K562 (cell line): Measurements from ENCODE around the gene LMAN2. TPM values are rescaled to one million over a fixed set of nuclear protein-coding genes. Genes with fewer than 3 reads are reported as not detected.

ENCODE experiments used
- ARID2 ChIP-seq: fragments of 450-650 bp; IDR thresholded peaks from 2 replicates; pipeline ENCODE4 v1.6.1; 2017; ENCODE audit warnings: antibody characterized with exemption, mild to moderate bottlenecking
- BHLHE40 ChIP-seq: IDR thresholded peaks from 2 replicates; pipeline ENCODE4 v1.6.1; 2011; ENCODE audit warnings: low read length, improper control_type of control experiment
- CHD2 ChIP-seq: IDR thresholded peaks from 2 replicates; pipeline ENCODE4 v1.6.1; 2011; ENCODE audit warnings: low read depth, low read length
- ETS2 ChIP-seq: IDR thresholded peaks from 2 replicates; pipeline ENCODE4 v1.6.1; 2016; ENCODE audit warnings: borderline replicate concordance, missing genetic modification characterization, mild to moderate bottlenecking, moderate library complexity, missing compliant biosample characterization; ENCODE audit not compliant: poor library complexity, severe bottlenecking
- HOXB6 ChIP-seq: fragments of 250-450 bp; sonication (Bioruptor Pico); IDR thresholded peaks from 2 replicates; pipeline ENCODE4 v1.5.1; 2022; ENCODE audit warnings: mild to moderate bottlenecking, borderline replicate concordance
- KAT2B ChIP-seq: IDR thresholded peaks from one replicate; pipeline ENCODE4 v1.6.1; 2012; ENCODE audit warnings: low read depth, mild to moderate bottlenecking, control low read depth, inconsistent platforms, low read length, moderate library complexity
- KLF13 ChIP-seq: fragments of 450-650 bp; IDR thresholded peaks from 2 replicates; pipeline ENCODE4 v1.6.1; 2016; ENCODE audit warnings: missing genetic modification characterization, low read depth, mild to moderate bottlenecking, missing compliant biosample characterization, moderate library complexity, borderline replicate concordance
- MAFK ChIP-seq: IDR thresholded peaks from 2 replicates; pipeline ENCODE4 v1.6.1; 2011; ENCODE audit warnings: low read length, improper control_type of control experiment
- NR3C1 ChIP-seq: sonication (generic); formaldehyde crosslinking; IDR thresholded peaks from 2 replicates; pipeline ENCODE4 v1.8.1; 2022; ENCODE audit warnings: missing genetic modification reagents
- RBBP5 ChIP-seq: fragments of 200-600 bp; sonication (generic); IDR thresholded peaks from 2 replicates; pipeline ENCODE4 v1.6.1; 2012; ENCODE audit warnings: borderline replicate concordance, mild to moderate bottlenecking, low read length, control low read depth, inconsistent platforms; ENCODE audit not compliant: insufficient read depth, poor library complexity, severe bottlenecking
- RBM25 ChIP-seq: fragments of 200-400 bp; formaldehyde crosslinking; IDR thresholded peaks from 2 replicates; pipeline ENCODE4 v1.6.1; 2018; ENCODE audit warnings: low read length, low read depth, moderate library complexity; ENCODE audit not compliant: severe bottlenecking
- SRSF7 ChIP-seq: fragments of 200-400 bp; formaldehyde crosslinking; optimal IDR thresholded peaks from 2 replicates; pipeline ENCODE3; 2017; ENCODE audit warnings: mild to moderate bottlenecking, low read depth, low read length
- TAL1 ChIP-seq: fragments of 450-650 bp; IDR thresholded peaks from 2 replicates; pipeline ENCODE4 v1.6.1; 2016; ENCODE audit warnings: mild to moderate bottlenecking
- TEAD4 ChIP-seq, 2 experiments: sonication (generic) in 1 of 2; formaldehyde crosslinking in 1 of 2; IDR thresholded peaks; 2 replicates each; pipeline versions ENCODE4 v1.6.1 to v1.8.0; 2012 to 2022; ENCODE audit warnings: borderline replicate concordance in 1 of 2, inconsistent platforms in 1 of 2, low read length in 1 of 2, mild to moderate bottlenecking in 1 of 2, missing genetic modification reagents in 1 of 2
- TGIF2 ChIP-seq: sonication (generic); formaldehyde crosslinking; IDR thresholded peaks from 2 replicates; pipeline ENCODE4 v1.8.1; 2022; ENCODE audit warnings: mild to moderate bottlenecking, missing genetic modification reagents, moderate library complexity
- THAP12 ChIP-seq: fragments of 250-450 bp; sonication (Bioruptor Pico); IDR thresholded peaks from 2 replicates; pipeline ENCODE4 v1.9.0; 2021; ENCODE audit warnings: mild to moderate bottlenecking, inconsistent platforms
- ZKSCAN1 ChIP-seq: fragments of 150-350 bp; IDR thresholded peaks from 2 replicates; pipeline ENCODE4 v1.6.1; 2016; ENCODE audit warnings: low read depth, low read length
- ZNF695 ChIP-seq: fragments of 450-650 bp; formaldehyde crosslinking; IDR thresholded peaks from 2 replicates; pipeline ENCODE4 v1.4.0; 2020; ENCODE audit warnings: mild to moderate bottlenecking, moderate library complexity
- polyA plus RNA-seq, 8 experiments: library from polyadenylated mRNA; depleted of rRNA in 4 of 8; stranded (reverse) in 5 of 8; unstranded in 3 of 8; fragments of >200 nt; fragmentation: Nextera tagmentation in 2 of 8; fragmentation: Illumina TruSeq in 1 of 8; extraction: Ambion mirVana in 2 of 8; extraction: Trizol in 1 of 8; gene quantifications; 2 replicates each; pipeline versions ENCODE4 v1.2.1 to v1.2.3, GENCODE V29; 2011 to 2014; ENCODE audit warnings: inconsistent platforms in 1 of 8, missing spikeins in 1 of 8
- total RNA-seq, 7 experiments: library from RNA; depleted of rRNA in 6 of 7; stranded (reverse); fragments of >200 nt in 6 of 7; fragmentation: Illumina TruSeq in 2 of 7; extraction: Trizol in 2 of 7; gene quantifications; 2 replicates each; pipeline versions ENCODE4 v1.2.1 to v1.2.3, GENCODE V29; 2011 to 2021; ENCODE audit warnings: low replicate concordance in 1 of 7
- TF ChIP-seq, protein P1 (sequence below), 2 experiments: IDR thresholded peaks; 2 replicates each; pipeline ENCODE4 v1.6.1; 2012; ENCODE audit warnings: improper control_type of control experiment in 2 of 2, low read depth in 2 of 2, low read length in 2 of 2, borderline replicate concordance in 1 of 2

Gene LMAN2
- total and polyA plus RNA-seq, 9 of the 15 experiments (the other 6 are each of a cell fraction or from before 2014, with no cell fraction given): 2.7 to 254 (median 136) TPM

- TF ChIP-seq THAP12 (CRISPR knock-in tag) (peak; percentile 39; the same call in 1 of the 2 replicates), RBBP5 (peak; percentile 74), KAT2B (no peak), RBM25 (no peak), CHD2 (0 out of 2 replicates have a peak, but pooled peaks have one; percentile 14), TGIF2 (CRISPR knock-in tag) (no peak), BHLHE40 (peak; percentile 61), HOXB6 (CRISPR knock-in tag) (no peak), ARID2 (0 out of 2 replicates have a peak, but pooled peaks have one; percentile 14), SRSF7 (no peak), ZKSCAN1 (no peak), MAFK (no peak), TEAD4 (IDR thresholded peaks at IDR 0.05; ENCODE audit: low read length) (no peak), TEAD4 (CRISPR knock-in tag; IDR thresholded peaks at IDR 0.05; ENCODE audit: borderline replicate concordance) (peak; percentile 73; the same call in 1 of the 2 replicates), NR3C1 (CRISPR knock-in tag) (no peak; the same call in 1 of the 2 replicates), ZNF695 (CRISPR knock-in tag) (no peak), ETS2 (no peak), KLF13 (tag) (peak; percentile 94), TAL1 (no peak)
- TF ChIP-seq, protein P1, sequence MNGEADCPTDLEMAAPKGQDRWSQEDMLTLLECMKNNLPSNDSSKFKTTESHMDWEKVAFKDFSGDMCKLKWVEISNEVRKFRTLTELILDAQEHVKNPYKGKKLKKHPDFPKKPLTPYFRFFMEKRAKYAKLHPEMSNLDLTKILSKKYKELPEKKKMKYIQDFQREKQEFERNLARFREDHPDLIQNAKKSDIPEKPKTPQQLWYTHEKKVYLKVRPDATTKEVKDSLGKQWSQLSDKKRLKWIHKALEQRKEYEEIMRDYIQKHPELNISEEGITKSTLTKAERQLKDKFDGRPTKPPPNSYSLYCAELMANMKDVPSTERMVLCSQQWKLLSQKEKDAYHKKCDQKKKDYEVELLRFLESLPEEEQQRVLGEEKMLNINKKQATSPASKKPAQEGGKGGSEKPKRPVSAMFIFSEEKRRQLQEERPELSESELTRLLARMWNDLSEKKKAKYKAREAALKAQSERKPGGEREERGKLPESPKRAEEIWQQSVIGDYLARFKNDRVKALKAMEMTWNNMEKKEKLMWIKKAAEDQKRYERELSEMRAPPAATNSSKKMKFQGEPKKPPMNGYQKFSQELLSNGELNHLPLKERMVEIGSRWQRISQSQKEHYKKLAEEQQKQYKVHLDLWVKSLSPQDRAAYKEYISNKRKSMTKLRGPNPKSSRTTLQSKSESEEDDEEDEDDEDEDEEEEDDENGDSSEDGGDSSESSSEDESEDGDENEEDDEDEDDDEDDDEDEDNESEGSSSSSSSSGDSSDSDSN (IDR thresholded peaks at IDR 0.05; ENCODE audit: borderline replicate concordance in 1 of 2, low read depth in 2 of 2, low read length in 2 of 2): 0 out of 4 replicates have a peak, but pooled peaks of 1 of the 2 experiments have one; percentile 17
Observed at GRCh38 chr5:177303121-177303924, 48.1 kb downstream of the LMAN2 start, which contains the start of the genes PRELID1 and RAB24 (continued).
